VCaP (cell line): ENCODE measurements around the gene TRIM69.

Experiments
- H3K27ac ChIP-seq: fragments of 450-650 bp; 2 replicates; pipeline ENCODE4 v1.5.1; 2017
- CTCF ChIP-seq: fragments of 450-650 bp; conservative IDR thresholded peaks from 2 replicates; pipeline ENCODE4 v1.5.1; 2017; ENCODE audit warnings: mild to moderate bottlenecking, moderate library complexity

TRIM69 gene

GRCh38 chr15:44792715-44793114 is 56.4 kb downstream of the TRIM69 start:
- no peak overlapping the region for H3K27ac ChIP-seq
- TF ChIP-seq CTCF, result no peak

GRCh38 chr15:44794072-44794471 is 57.7 kb downstream of the TRIM69 start:
- no peak for TF ChIP-seq CTCF
- no peak overlapping the region for H3K27ac ChIP-seq

- H3K27ac ChIP-seq, result no peak overlapping the region
- no peak for TF ChIP-seq CTCF
Observed at GRCh38 chr15:44796508-44796907, 60.2 kb downstream of the TRIM69 start.

- TF ChIP-seq CTCF, result peak; percentile 25
- H3K27ac ChIP-seq, result peak overlapping the region; percentile 63
Observed at GRCh38 chr15:44798826-44799225, 62.5 kb downstream of the TRIM69 start.

GRCh38 chr15:44801364-44801763 is 65.0 kb downstream of the TRIM69 start:
- no peak overlapping the region for H3K27ac ChIP-seq
- TF ChIP-seq CTCF, result no peak

- no peak for TF ChIP-seq CTCF
- no peak overlapping the region for H3K27ac ChIP-seq
Observed at GRCh38 chr15:44801797-44802196, 65.5 kb downstream of the TRIM69 start.

- no peak for TF ChIP-seq CTCF
- H3K27ac ChIP-seq, result no peak overlapping the region
Observed at GRCh38 chr15:44802336-44802735, 66.0 kb downstream of the TRIM69 start.
